Measurements from ENCODE around the gene OR6X1.
"Not testable (repeated sequence)": the region's sequence is repeated elsewhere in the genome, so short reads cannot be mapped to it uniquely, and the experiment has no call there.

OR6X1 gene

GRCh38 chr11:123751781-123752180, 2.5 kb downstream of the OR6X1 start:
- DNase-seq, result no peak

GRCh38 chr11:123748349-123748748, 6.0 kb downstream of the OR6X1 start:
- not testable (repeated sequence) for DNase-seq

GRCh38 chr11:123745764-123746451, 8.4 kb downstream of the OR6X1 start:
- DNase-seq, result no peak

GRCh38 chr11:123742724-123743120, 11.6 kb downstream of the OR6X1 start:
- no peak for DNase-seq

- no peak for DNase-seq
Observed at GRCh38 chr11:123742031-123742723, 12.1 kb downstream of the OR6X1 start.

- DNase-seq, result peak; percentile 91
Observed at GRCh38 chr11:123741159-123742030, 12.9 kb downstream of the OR6X1 start, which contains the start of gene ZNF202. ZNF202 (minus strand) TSS chr11:123741660; CDS start chr11:123730888, 10,772 bp downstream.

GRCh38 chr11:123740787-123741158, 13.5 kb downstream of the OR6X1 start:
- DNase-seq, result no peak

- no peak for DNase-seq
Observed at GRCh38 chr11:123738374-123738773, 15.9 kb downstream of the OR6X1 start.

- no peak for DNase-seq
Observed at GRCh38 chr11:123736769-123737168, 17.5 kb downstream of the OR6X1 start.

- no peak for DNase-seq
Observed at GRCh38 chr11:123729602-123730001, 24.7 kb downstream of the OR6X1 start.

- DNase-seq, result no peak
Observed at GRCh38 chr11:123725995-123726655, 28.2 kb downstream of the OR6X1 start.

- no peak for DNase-seq
Observed at GRCh38 chr11:123719452-123719851, 34.9 kb downstream of the OR6X1 start.

- no peak for DNase-seq
Observed at GRCh38 chr11:123718469-123718868, 35.8 kb downstream of the OR6X1 start.

- DNase-seq, result no peak
Observed at GRCh38 chr11:123718063-123718462, 36.3 kb downstream of the OR6X1 start.

GRCh38 chr11:123712627-123713026, 41.7 kb downstream of the OR6X1 start:
- not testable (repeated sequence) for DNase-seq

GRCh38 chr11:123707606-123708205, 46.6 kb downstream of the OR6X1 start:
- peak; percentile 59 for DNase-seq

- DNase-seq, result no peak
Observed at GRCh38 chr11:123707206-123707605, 47.1 kb downstream of the OR6X1 start.

- DNase-seq, result no peak
Observed at GRCh38 chr11:123704341-123704740, 50.0 kb downstream of the OR6X1 start.
